ENCODE results near the gene MRTFB.

MRTFB gene

DNA sequence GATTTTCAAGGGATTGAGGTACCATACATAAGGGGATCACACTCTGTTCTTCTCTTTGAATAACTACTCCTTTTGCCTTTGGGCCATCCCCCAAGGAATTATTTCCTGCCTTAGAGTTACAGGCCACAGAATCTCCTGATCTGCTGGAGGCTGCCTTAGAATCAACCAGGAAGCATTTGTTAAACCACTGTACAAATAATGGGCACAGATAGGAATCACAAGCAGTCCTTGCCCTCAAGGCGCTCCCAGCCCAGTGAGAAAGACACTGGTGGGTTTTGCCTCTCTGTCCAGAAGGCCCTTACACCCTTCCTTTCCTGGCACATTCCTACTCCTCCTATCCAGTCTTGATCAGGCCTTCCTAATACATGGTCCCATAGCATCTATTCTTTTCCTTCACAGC, 45.9 kb downstream of the MRTFB start:
- no peak for ATAC-seq
- TF ChIP-seq ZFP3 (CRISPR knock-in tag; IDR thresholded peaks at IDR 0.05) (no peak), ZNF565 (CRISPR knock-in tag; conservative IDR thresholded peaks at IDR 0.05; ENCODE audit: low read depth) (no peak), TCF4 (CRISPR knock-in tag; IDR thresholded peaks at IDR 0.05; ENCODE audit: borderline replicate concordance) (no peak), BACH2 (CRISPR knock-in tag; IDR thresholded peaks at IDR 0.05; ENCODE audit: borderline replicate concordance) (no peak), ZNF70 (CRISPR knock-in tag; IDR thresholded peaks at IDR 0.05) (no peak), PPARA (CRISPR knock-in tag; IDR thresholded peaks at IDR 0.05; ENCODE audit: borderline replicate concordance) (no peak), ISL1 (CRISPR knock-in tag; IDR thresholded peaks at IDR 0.05) (no peak), ZC3H10 (CRISPR knock-in tag; IDR thresholded peaks at IDR 0.05) (no peak), ESRRG (CRISPR knock-in tag; IDR thresholded peaks at IDR 0.05) (no peak), TOX (CRISPR knock-in tag; IDR thresholded peaks at IDR 0.05; ENCODE audit: borderline replicate concordance) (no peak), RARB (CRISPR knock-in tag; IDR thresholded peaks at IDR 0.05) (no peak), CSDC2 (CRISPR knock-in tag; IDR thresholded peaks at IDR 0.05) (no peak), ARNTL (CRISPR knock-in tag; IDR thresholded peaks at IDR 0.05; ENCODE audit: borderline replicate concordance, low read depth) (no peak), ZNF8 (CRISPR knock-in tag; IDR thresholded peaks at IDR 0.05) (no peak)
- TF ChIP-seq, protein P1, sequence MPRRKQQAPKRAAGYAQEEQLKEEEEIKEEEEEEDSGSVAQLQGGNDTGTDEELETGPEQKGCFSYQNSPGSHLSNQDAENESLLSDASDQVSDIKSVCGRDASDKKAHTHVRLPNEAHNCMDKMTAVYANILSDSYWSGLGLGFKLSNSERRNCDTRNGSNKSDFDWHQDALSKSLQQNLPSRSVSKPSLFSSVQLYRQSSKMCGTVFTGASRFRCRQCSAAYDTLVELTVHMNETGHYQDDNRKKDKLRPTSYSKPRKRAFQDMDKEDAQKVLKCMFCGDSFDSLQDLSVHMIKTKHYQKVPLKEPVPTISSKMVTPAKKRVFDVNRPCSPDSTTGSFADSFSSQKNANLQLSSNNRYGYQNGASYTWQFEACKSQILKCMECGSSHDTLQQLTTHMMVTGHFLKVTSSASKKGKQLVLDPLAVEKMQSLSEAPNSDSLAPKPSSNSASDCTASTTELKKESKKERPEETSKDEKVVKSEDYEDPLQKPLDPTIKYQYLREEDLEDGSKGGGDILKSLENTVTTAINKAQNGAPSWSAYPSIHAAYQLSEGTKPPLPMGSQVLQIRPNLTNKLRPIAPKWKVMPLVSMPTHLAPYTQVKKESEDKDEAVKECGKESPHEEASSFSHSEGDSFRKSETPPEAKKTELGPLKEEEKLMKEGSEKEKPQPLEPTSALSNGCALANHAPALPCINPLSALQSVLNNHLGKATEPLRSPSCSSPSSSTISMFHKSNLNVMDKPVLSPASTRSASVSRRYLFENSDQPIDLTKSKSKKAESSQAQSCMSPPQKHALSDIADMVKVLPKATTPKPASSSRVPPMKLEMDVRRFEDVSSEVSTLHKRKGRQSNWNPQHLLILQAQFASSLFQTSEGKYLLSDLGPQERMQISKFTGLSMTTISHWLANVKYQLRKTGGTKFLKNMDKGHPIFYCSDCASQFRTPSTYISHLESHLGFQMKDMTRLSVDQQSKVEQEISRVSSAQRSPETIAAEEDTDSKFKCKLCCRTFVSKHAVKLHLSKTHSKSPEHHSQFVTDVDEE (CRISPR knock-in tag; IDR thresholded peaks at IDR 0.05), result no peak
- TF ChIP-seq, protein P2, sequence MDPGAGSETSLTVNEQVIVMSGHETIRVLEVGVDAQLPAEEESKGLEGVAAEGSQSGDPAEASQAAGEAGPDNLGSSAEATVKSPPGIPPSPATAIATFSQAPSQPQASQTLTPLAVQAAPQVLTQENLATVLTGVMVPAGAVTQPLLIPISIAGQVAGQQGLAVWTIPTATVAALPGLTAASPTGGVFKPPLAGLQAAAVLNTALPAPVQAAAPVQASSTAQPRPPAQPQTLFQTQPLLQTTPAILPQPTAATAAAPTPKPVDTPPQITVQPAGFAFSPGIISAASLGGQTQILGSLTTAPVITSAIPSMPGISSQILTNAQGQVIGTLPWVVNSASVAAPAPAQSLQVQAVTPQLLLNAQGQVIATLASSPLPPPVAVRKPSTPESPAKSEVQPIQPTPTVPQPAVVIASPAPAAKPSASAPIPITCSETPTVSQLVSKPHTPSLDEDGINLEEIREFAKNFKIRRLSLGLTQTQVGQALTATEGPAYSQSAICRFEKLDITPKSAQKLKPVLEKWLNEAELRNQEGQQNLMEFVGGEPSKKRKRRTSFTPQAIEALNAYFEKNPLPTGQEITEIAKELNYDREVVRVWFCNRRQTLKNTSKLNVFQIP (CRISPR knock-in tag; IDR thresholded peaks at IDR 0.05; ENCODE audit: borderline replicate concordance, low read depth), result no peak
- TF ChIP-seq, protein P3, sequence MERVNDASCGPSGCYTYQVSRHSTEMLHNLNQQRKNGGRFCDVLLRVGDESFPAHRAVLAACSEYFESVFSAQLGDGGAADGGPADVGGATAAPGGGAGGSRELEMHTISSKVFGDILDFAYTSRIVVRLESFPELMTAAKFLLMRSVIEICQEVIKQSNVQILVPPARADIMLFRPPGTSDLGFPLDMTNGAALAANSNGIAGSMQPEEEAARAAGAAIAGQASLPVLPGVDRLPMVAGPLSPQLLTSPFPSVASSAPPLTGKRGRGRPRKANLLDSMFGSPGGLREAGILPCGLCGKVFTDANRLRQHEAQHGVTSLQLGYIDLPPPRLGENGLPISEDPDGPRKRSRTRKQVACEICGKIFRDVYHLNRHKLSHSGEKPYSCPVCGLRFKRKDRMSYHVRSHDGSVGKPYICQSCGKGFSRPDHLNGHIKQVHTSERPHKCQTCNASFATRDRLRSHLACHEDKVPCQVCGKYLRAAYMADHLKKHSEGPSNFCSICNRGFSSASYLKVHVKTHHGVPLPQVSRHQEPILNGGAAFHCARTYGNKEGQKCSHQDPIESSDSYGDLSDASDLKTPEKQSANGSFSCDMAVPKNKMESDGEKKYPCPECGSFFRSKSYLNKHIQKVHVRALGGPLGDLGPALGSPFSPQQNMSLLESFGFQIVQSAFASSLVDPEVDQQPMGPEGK (CRISPR knock-in tag; IDR thresholded peaks at IDR 0.05; ENCODE audit: borderline replicate concordance), result no peak
- TF ChIP-seq, protein P4, sequence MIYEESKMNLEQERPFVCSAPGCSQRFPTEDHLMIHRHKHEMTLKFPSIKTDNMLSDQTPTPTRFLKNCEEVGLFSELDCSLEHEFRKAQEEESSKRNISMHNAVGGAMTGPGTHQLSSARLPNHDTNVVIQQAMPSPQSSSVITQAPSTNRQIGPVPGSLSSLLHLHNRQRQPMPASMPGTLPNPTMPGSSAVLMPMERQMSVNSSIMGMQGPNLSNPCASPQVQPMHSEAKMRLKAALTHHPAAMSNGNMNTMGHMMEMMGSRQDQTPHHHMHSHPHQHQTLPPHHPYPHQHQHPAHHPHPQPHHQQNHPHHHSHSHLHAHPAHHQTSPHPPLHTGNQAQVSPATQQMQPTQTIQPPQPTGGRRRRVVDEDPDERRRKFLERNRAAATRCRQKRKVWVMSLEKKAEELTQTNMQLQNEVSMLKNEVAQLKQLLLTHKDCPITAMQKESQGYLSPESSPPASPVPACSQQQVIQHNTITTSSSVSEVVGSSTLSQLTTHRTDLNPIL (CRISPR knock-in tag; IDR thresholded peaks at IDR 0.05; ENCODE audit: low read depth), result no peak
- TF ChIP-seq, protein P5, sequence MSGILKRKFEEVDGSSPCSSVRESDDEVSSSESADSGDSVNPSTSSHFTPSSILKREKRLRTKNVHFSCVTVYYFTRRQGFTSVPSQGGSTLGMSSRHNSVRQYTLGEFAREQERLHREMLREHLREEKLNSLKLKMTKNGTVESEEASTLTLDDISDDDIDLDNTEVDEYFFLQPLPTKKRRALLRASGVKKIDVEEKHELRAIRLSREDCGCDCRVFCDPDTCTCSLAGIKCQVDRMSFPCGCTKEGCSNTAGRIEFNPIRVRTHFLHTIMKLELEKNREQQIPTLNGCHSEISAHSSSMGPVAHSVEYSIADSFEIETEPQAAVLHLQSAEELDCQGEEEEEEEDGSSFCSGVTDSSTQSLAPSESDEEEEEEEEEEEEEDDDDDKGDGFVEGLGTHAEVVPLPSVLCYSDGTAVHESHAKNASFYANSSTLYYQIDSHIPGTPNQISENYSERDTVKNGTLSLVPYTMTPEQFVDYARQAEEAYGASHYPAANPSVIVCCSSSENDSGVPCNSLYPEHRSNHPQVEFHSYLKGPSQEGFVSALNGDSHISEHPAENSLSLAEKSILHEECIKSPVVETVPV (CRISPR knock-in tag; IDR thresholded peaks at IDR 0.05), result no peak

DNA sequence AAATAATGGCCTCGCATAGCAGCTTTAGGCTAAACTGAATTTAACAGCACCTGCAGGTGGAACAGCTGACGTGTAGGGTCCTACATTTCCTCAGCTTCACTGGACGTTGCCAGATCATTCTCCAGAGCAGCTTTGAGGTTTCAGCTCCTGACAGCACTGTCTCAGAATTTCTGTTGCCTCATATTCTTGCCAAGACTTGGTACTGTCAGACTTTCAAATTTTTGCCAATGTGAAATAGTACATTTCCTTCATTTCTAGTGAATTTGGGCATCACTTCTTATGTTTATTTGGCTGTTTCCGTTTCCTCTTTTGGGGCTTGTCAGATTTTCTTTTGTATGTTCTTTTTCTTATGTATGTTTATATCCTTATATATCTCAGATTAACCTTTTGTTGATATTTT, 48.7 kb downstream of the MRTFB start:
- TF ChIP-seq ZFP30 (CRISPR knock-in tag; IDR thresholded peaks at IDR 0.05), result no peak
- TF ChIP-seq TOX (CRISPR knock-in tag; IDR thresholded peaks at IDR 0.05; ENCODE audit: borderline replicate concordance), result no peak
- TF ChIP-seq, protein P2 (CRISPR knock-in tag; IDR thresholded peaks at IDR 0.05; ENCODE audit: borderline replicate concordance, low read depth), result no peak
- TF ChIP-seq PPARA (CRISPR knock-in tag; IDR thresholded peaks at IDR 0.05; ENCODE audit: borderline replicate concordance), result no peak
- no peak for TF ChIP-seq ISL1 (CRISPR knock-in tag; IDR thresholded peaks at IDR 0.05)
- no peak for TF ChIP-seq ARNTL (CRISPR knock-in tag; IDR thresholded peaks at IDR 0.05; ENCODE audit: borderline replicate concordance, low read depth)
- TF ChIP-seq OSR1 (CRISPR knock-in tag; IDR thresholded peaks at IDR 0.05), result no peak
- TF ChIP-seq, protein P4 (CRISPR knock-in tag; IDR thresholded peaks at IDR 0.05; ENCODE audit: low read depth), result no peak
- TF ChIP-seq TCF4 (CRISPR knock-in tag; IDR thresholded peaks at IDR 0.05; ENCODE audit: borderline replicate concordance), result no peak
- ATAC-seq, result no peak
